HEK293T (cell line): ENCODE measurements around the gene PTGDR.

ENCODE experiments used
- CTCF ChIA-PET: fragments of 350-600 bp; formaldehyde crosslinking; extraction: SDS; loops from one replicate; lab custom pipeline; 2021; ENCODE audit warnings: antibody characterized with exemption, inconsistent platforms; lab: Yijun Ruan, JAX
- POLR2A ChIA-PET: fragments of 350-600 bp; formaldehyde crosslinking; extraction: SDS; loops from one replicate; lab custom pipeline; 2020; ENCODE audit warnings: antibody characterized with exemption, inconsistent platforms; lab: Yijun Ruan, JAX
- DNase-seq: peaks from one replicate; pipeline ENCODE4 v3.0.0; 2012; ENCODE audit warnings: mixed read lengths; ENCODE audit errors: extremely low spot score
- ARNT ChIP-seq: fragments of 450-650 bp; IDR thresholded peaks from 2 replicates; pipeline ENCODE4 v1.6.1; 2017; ENCODE audit warnings: mild to moderate bottlenecking
- BHLHE40 ChIP-seq: fragments of 450-650 bp; IDR thresholded peaks from 2 replicates; pipeline ENCODE4 v1.6.1; 2016; ENCODE audit warnings: mild to moderate bottlenecking, moderate library complexity, borderline replicate concordance
- CTBP1 ChIP-seq: fragments of 450-650 bp; IDR thresholded peaks from 2 replicates; pipeline ENCODE4 v1.6.1; 2016; ENCODE audit warnings: borderline replicate concordance
- ELF4 ChIP-seq: fragments of 450-650 bp; IDR thresholded peaks from 2 replicates; pipeline ENCODE4 v1.6.1; 2017; ENCODE audit warnings: antibody characterized with exemption
- FOXA1 ChIP-seq: fragments of 450-650 bp; IDR thresholded peaks from 2 replicates; pipeline ENCODE4 v1.6.1; 2016; ENCODE audit warnings: mild to moderate bottlenecking
- FOXK2 ChIP-seq: fragments of 450-650 bp; IDR thresholded peaks from 2 replicates; pipeline ENCODE4 v1.6.1; 2016; ENCODE audit warnings: mild to moderate bottlenecking
- FOXM1 ChIP-seq: fragments of 450-650 bp; IDR thresholded peaks from 2 replicates; pipeline ENCODE4 v1.6.1; 2017; ENCODE audit warnings: mild to moderate bottlenecking, borderline replicate concordance
- HDGF ChIP-seq: fragments of 450-650 bp; IDR thresholded peaks from 2 replicates; pipeline ENCODE4 v1.6.1; 2017; ENCODE audit warnings: antibody characterized with exemption, borderline replicate concordance
- L3MBTL2 ChIP-seq: fragments of 450-650 bp; conservative IDR thresholded peaks from 2 replicates; pipeline ENCODE4 v1.6.1; 2016; ENCODE audit warnings: mild to moderate bottlenecking
- LEF1 ChIP-seq: fragments of 450-650 bp; IDR thresholded peaks from 2 replicates; pipeline ENCODE4 v1.6.1; 2017; ENCODE audit warnings: mild to moderate bottlenecking, borderline replicate concordance
- NFRKB ChIP-seq: fragments of 450-650 bp; IDR thresholded peaks from 2 replicates; pipeline ENCODE4 v1.6.1; 2016; ENCODE audit warnings: mild to moderate bottlenecking, moderate library complexity
- PKNOX1 ChIP-seq: fragments of 450-650 bp; IDR thresholded peaks from 2 replicates; pipeline ENCODE4 v1.6.1; 2016
- SP1 ChIP-seq: fragments of 450-650 bp; IDR thresholded peaks from 2 replicates; pipeline ENCODE4 v1.6.1; 2017
- SUZ12 ChIP-seq: fragments of 450-650 bp; IDR thresholded peaks from 2 replicates; pipeline ENCODE4 v1.6.1; 2016; ENCODE audit warnings: mild to moderate bottlenecking
- TARDBP ChIP-seq: fragments of 450-650 bp; IDR thresholded peaks from 2 replicates; pipeline ENCODE4 v1.6.1; 2016
- ZNF384 ChIP-seq: fragments of 450-650 bp; IDR thresholded peaks from 2 replicates; pipeline ENCODE4 v1.6.1; 2016

Gene PTGDR

GRCh38 chr14:52262600-52262999 lies 4.9 kb upstream of the PTGDR start:
- TF ChIP-seq FOXM1 (no peak), LEF1 (no peak), ARNT (no peak), NFRKB (no peak), SUZ12 (no peak), L3MBTL2 (no peak), FOXK2 (no peak), ZNF384 (no peak), BHLHE40 (no peak), SP1 (no peak), PKNOX1 (no peak), TARDBP (no peak), CTBP1 (no peak), HDGF (no peak), ELF4 (no peak), FOXA1 (no peak)
- ChIA-PET CTCF (no interaction called here), POLR2A (no interaction called here)
- DNase-seq, result no peak

GRCh38 chr14:52263190-52263589 lies 4.3 kb upstream of the PTGDR start:
- ChIA-PET CTCF (no interaction called here), POLR2A (no interaction called here)
- no peak for DNase-seq
- TF ChIP-seq BHLHE40, result no peak

DNA sequence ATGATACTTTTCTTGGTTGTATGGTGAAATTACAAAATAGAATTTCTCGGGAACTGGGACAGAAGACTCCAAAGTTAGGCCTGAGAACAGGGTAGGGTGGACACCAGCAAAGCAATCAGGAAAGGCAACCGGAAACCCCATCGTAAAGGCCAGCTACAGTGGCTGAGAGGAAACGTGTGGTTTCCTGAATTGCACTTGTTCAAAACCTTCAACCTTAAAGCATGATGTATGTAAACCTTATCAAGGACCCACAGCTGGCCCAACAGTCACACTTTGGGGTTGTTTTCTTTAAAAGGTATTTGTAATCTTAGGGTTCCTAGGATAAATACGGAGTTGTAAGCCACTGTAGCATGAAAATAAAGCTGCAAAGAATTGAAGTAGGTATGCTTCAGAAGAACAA lies 2.2 kb upstream of the PTGDR start:
- CTCF ChIA-PET, result no interaction called here
- POLR2A ChIA-PET, result no interaction called here
- no peak for TF ChIP-seq NFRKB
- no peak for TF ChIP-seq L3MBTL2
- TF ChIP-seq SUZ12, result no peak
- no peak for TF ChIP-seq ARNT
- TF ChIP-seq BHLHE40, result no peak
- TF ChIP-seq FOXA1, result no peak
- no peak for TF ChIP-seq SP1
- no peak for TF ChIP-seq FOXK2
- TF ChIP-seq CTBP1, result no peak
- TF ChIP-seq TARDBP, result no peak
- TF ChIP-seq ELF4, result no peak
- no peak for TF ChIP-seq HDGF
- no peak for TF ChIP-seq FOXM1
- no peak for TF ChIP-seq ZNF384
- no peak for TF ChIP-seq PKNOX1
- DNase-seq, result no peak

DNA sequence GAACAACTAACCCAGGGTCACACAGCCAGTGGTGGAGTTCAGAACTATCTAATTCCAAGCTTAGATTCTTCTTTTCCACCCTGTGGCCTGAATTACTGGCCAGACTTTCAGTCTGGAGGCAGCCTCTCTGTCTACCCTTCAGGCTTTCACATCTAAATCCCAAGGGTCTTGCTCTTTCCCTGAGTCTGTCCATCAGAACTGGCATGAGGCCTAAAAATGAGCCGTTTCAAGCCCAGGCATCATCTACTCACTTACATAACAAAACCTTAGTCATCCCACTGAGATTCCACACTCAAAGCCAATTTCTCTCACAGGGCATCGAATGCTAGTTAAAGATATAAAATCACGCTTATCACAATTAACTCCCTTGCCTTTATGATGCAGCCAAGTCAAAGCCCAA lies 1.3 kb upstream of the PTGDR start:
- POLR2A ChIA-PET, result no interaction called here
- DNase-seq, result no peak
- CTCF ChIA-PET, result interaction anchor here (0.6 kb wide), 1 partner anchor 26 kb away, joined by 3 read pairs; no protein-coding TSS in a partner anchor
- no peak for TF ChIP-seq ARNT
- no peak for TF ChIP-seq SUZ12
- no peak for TF ChIP-seq SP1
- no peak for TF ChIP-seq FOXM1
- TF ChIP-seq NFRKB, result no peak
- no peak for TF ChIP-seq ZNF384
- TF ChIP-seq LEF1, result no peak
- TF ChIP-seq FOXK2, result no peak
- no peak for TF ChIP-seq BHLHE40

GRCh38 chr14:52266782-52267181 lies 716 bp upstream of the PTGDR start:
- no peak for DNase-seq
- ChIA-PET CTCF (interaction anchor here (0.6 kb wide), 1 partner anchor 116 kb away, joined by 3 read pairs; no protein-coding TSS in a partner anchor), POLR2A (no interaction called here)
- TF ChIP-seq TARDBP (no peak), HDGF (no peak), ZNF384 (no peak), NFRKB (no peak), FOXK2 (no peak), FOXM1 (no peak), ARNT (no peak), L3MBTL2 (no peak), PKNOX1 (no peak)

- CTCF ChIA-PET, result no interaction called here
- DNase-seq, result no peak
- TF ChIP-seq ARNT (no peak), NFRKB (no peak), FOXM1 (no peak), SUZ12 (no peak), LEF1 (no peak), FOXA1 (no peak), PKNOX1 (no peak), FOXK2 (no peak), ELF4 (no peak), CTBP1 (no peak), ZNF384 (no peak), HDGF (no peak), BHLHE40 (no peak), SP1 (no peak), L3MBTL2 (no peak), TARDBP (no peak)
- POLR2A ChIA-PET, result no interaction called here
These were observed 972 bp downstream of the PTGDR start for GRCh38 chr14:52268279-52269061.
